Hindlimb muscle (tissue), 1 donor: ENCODE results near the gene ZDHHC1. TPM values are rescaled to one million over a fixed set of nuclear protein-coding genes. Genes with fewer than 3 reads are reported as not detected.
"Not testable (repeated sequence)": the region's sequence is repeated elsewhere in the genome, so short reads cannot be mapped to it uniquely, and the experiment has no call there.

Experiments
- DNase-seq: peaks from one replicate; pipeline ENCODE4 v3.0.0-alpha.2; 2013
- polyA plus RNA-seq: library from polyadenylated mRNA; unstranded; fragments of 120-200 nt; gene quantifications from one replicate; pipeline ENCODE4 v1.2.1, GENCODE V29; 2013; ENCODE audit not compliant: insufficient read length

The ZDHHC1 gene
- polyA plus RNA-seq, 1 donor, result 18.3 TPM

- DNase-seq, result not testable (repeated sequence)
Observed at GRCh38 chr16:67352463-67352862, 63.8 kb downstream of the ZDHHC1 start.

GRCh38 chr16:67350324-67350723 lies 66.0 kb downstream of the ZDHHC1 start:
- DNase-seq, result no peak

- no peak for DNase-seq
Observed at GRCh38 chr16:67349172-67349571, 67.1 kb downstream of the ZDHHC1 start.

GRCh38 chr16:67346341-67346740 lies 69.9 kb downstream of the ZDHHC1 start:
- DNase-seq, result no peak

- no peak for DNase-seq
Observed at GRCh38 chr16:67345401-67345800, 70.9 kb downstream of the ZDHHC1 start.

Other genes with a start within 250 kb of the ZDHHC1 start
- 44.3 TPM for gene NOL3, start 245.9 kb downstream of the ZDHHC1 start, polyA plus RNA-seq
- gene MATCAP1, start 232.5 kb downstream of the ZDHHC1 start, polyA plus RNA-seq, result 22.9 TPM
- 15.3 TPM for gene EXOC3L1, start 226.3 kb downstream of the ZDHHC1 start, polyA plus RNA-seq
- 40.9 TPM for gene E2F4, start 224.3 kb downstream of the ZDHHC1 start, polyA plus RNA-seq
- gene ELMO3, start 217.3 kb downstream of the ZDHHC1 start, polyA plus RNA-seq, result 1.1 TPM
- gene TMEM208, start 189.3 kb downstream of the ZDHHC1 start, polyA plus RNA-seq, result 17.5 TPM
- 20.1 TPM for gene FHOD1, start 169.0 kb downstream of the ZDHHC1 start, polyA plus RNA-seq
- 1.5 TPM for gene SLC9A5, start 167.5 kb downstream of the ZDHHC1 start, polyA plus RNA-seq
- gene PLEKHG4, start 136.9 kb downstream of the ZDHHC1 start, polyA plus RNA-seq, result 10.0 TPM
- 0.31 TPM for gene KCTD19, start 89.7 kb downstream of the ZDHHC1 start, polyA plus RNA-seq
- 0.50 TPM for gene LRRC36, start 89.7 kb downstream of the ZDHHC1 start, polyA plus RNA-seq
- 384 TPM for gene TPPP3, start 23.0 kb downstream of the ZDHHC1 start, polyA plus RNA-seq
- 12.5 TPM for gene HSD11B2, start 14.6 kb upstream of the ZDHHC1 start, polyA plus RNA-seq
- gene ATP6V0D1, start 64.7 kb upstream of the ZDHHC1 start, polyA plus RNA-seq, result 71.6 TPM
- not detected for gene AGRP, start 67.1 kb upstream of the ZDHHC1 start, polyA plus RNA-seq
- 64.8 TPM for gene RIPOR1, start 112.4 kb upstream of the ZDHHC1 start, polyA plus RNA-seq
- gene CTCF, start 146.0 kb upstream of the ZDHHC1 start, polyA plus RNA-seq, result 43.9 TPM
- gene CARMIL2, start 228.7 kb upstream of the ZDHHC1 start, polyA plus RNA-seq, result 0.81 TPM
- 17.4 TPM for gene ACD, start 243.8 kb upstream of the ZDHHC1 start, polyA plus RNA-seq
- 0.89 TPM for gene PARD6A, start 244.5 kb upstream of the ZDHHC1 start, polyA plus RNA-seq